Body of pancreas (tissue), 4 donors: ENCODE measurements around the gene UGGT1. TPM values are rescaled to one million over a fixed set of nuclear protein-coding genes. Genes with fewer than 3 reads are reported as not detected.
A peak's percentile ranks its signal among the peaks of the same experiment; 100 is the strongest.
"Not testable (repeated sequence)": the region's sequence is repeated elsewhere in the genome, so short reads cannot be mapped to it uniquely, and the experiment has no call there.

Source experiments
- ATAC-seq: fragments of 150-250 bp; one replicate; pipeline ENCODE4 v1.9.1; 2016
- DNase-seq, 4 donors: peaks; one replicate each; pipeline ENCODE4 v3.0.0-alpha.2; 2019
- H3K27ac ChIP-seq, 4 donors: fragments of 200-600 bp; sonication (generic); 1 replicate in 3 of 4; 2 replicates in 1 of 4; pipeline versions ENCODE4 v1.5.1 to v1.6.1; 2016 to 2019; ENCODE audit warnings: mild to moderate bottlenecking in 1 of 4, mixed read lengths in 1 of 4, moderate library complexity in 1 of 4
- H3K27me3 ChIP-seq, 2 donors: fragments of 200-600 bp; sonication (generic); one replicate each; pipeline ENCODE4 v1.6.0; 2016; ENCODE audit warnings: mild to moderate bottlenecking in 1 of 2
- H3K36me3 ChIP-seq, 2 donors: fragments of 200-600 bp; sonication (generic); replicated peaks in 1 of 2; 2 replicates each; pipeline ENCODE4 v1.5.1; 2016; ENCODE audit warnings: low read depth in 2 of 2; ENCODE audit not compliant: insufficient read depth in 1 of 2
- H3K4me1 ChIP-seq: fragments of 200-600 bp; sonication (generic); one replicate; pipeline ENCODE4 v1.6.0; 2016
- H3K4me3 ChIP-seq, 2 donors: fragments of 200-600 bp; sonication (generic); 1 replicate in 1 of 2; 2 replicates in 1 of 2; pipeline ENCODE4 v1.5.1; 2016 to 2019
- H3K9me3 ChIP-seq, 3 donors: fragments of 200-600 bp; sonication (generic); 1 replicate in 2 of 3; 2 replicates in 1 of 3; pipeline ENCODE4 v1.5.1; 2016
- CTCF ChIP-seq, 7 experiments: fragments of 450-650 bp in 4 of 7; fragments of 200-600 bp in 3 of 7; sonication (generic) in 3 of 7; IDR thresholded peaks; one replicate each; pipeline ENCODE4 v1.5.1; 2016 to 2019; ENCODE audit warnings: antibody characterized with exemption in 7 of 7
- POLR2A ChIP-seq, 3 donors: fragments of 450-650 bp; IDR thresholded peaks; one replicate each; pipeline ENCODE4 v1.6.1; 2016; ENCODE audit warnings: antibody characterized with exemption in 3 of 3, mild to moderate bottlenecking in 2 of 3
- WGBS, 2 donors: methylation state at CpG; one replicate each; pipeline ENCODE4 v1.1.5; 2017; 5-methylcytosine and 5-hydroxymethylcytosine counted together
- intact Hi-C: fragments of 100-400 bp; cut with DNase I; formaldehyde crosslinking; loops from one replicate; pipeline ENCODE4 v1.15.1; 2023
- total RNA-seq, 2 donors: library from RNA; depleted of rRNA; stranded (reverse); fragments of >200 nt; gene quantifications; one replicate each; pipeline ENCODE4 v1.1.0, GENCODE V29; 2016

UGGT1 gene
- total RNA-seq, 2 donors from 2014 or later: 38.2 to 42.0 TPM

- intact Hi-C loops: no loop called here
- H3K4me1 ChIP-seq: peaks cover 3% of the 10 kb centered on the region
- WGBS, 2 donors: 34 to 39% methylated on average over 4 of the region's 4 CpGs
- H3K27me3 ChIP-seq: no peaks in the 10 kb centered on the region
- no peak overlapping the region for H3K27ac ChIP-seq
- H3K4me3 ChIP-seq: no peak overlapping the region
- no peak for DNase-seq
- H3K36me3 ChIP-seq: peaks cover 14 to 32% of the 10 kb centered on the region in 2 donors
- no peak for ATAC-seq
- TF ChIP-seq CTCF (IDR thresholded peaks at IDR 0.05) (no peak), POLR2A (IDR thresholded peaks at IDR 0.05) (no peak)
- H3K9me3 ChIP-seq: no peaks in the 10 kb centered on the region
Observed at GRCh38 chr2:128169933-128170709, 79.1 kb downstream of the UGGT1 start.

GRCh38 chr2:128170776-128171175 is 79.8 kb downstream of the UGGT1 start:
- ATAC-seq (no peak), DNase-seq (no peak)
- TF ChIP-seq CTCF (IDR thresholded peaks at IDR 0.05) (no peak), POLR2A (IDR thresholded peaks at IDR 0.05) (no peak)
- Histone ChIP-seq H3K27ac (no peak overlapping the region), H3K4me3 (no peak overlapping the region), H3K9me3 (no peaks in the 10 kb centered on the region), H3K36me3 (peaks cover 16 to 32% of the 10 kb centered on the region in 2 donors), H3K27me3 (no peaks in the 10 kb centered on the region), H3K4me1 (peaks cover 3% of the 10 kb centered on the region)
- intact Hi-C loops: no loop called here
- 82 to 90% methylated on average over 6 of the region's 6 CpGs for WGBS, 2 donors

GRCh38 chr2:128172191-128172590 is 81.2 kb downstream of the UGGT1 start:
- Histone ChIP-seq H3K27ac (no peak overlapping the region), H3K9me3 (no peaks in the 10 kb centered on the region), H3K36me3 (peaks cover 22 to 31% of the 10 kb centered on the region in 2 donors), H3K4me3 (no peak overlapping the region), H3K27me3 (no peaks in the 10 kb centered on the region), H3K4me1 (peaks cover 3% of the 10 kb centered on the region)
- WGBS, 2 donors: 79% methylated on average over 5 of the region's 5 CpGs
- TF ChIP-seq CTCF (IDR thresholded peaks at IDR 0.05): peak in 3 of 7 experiments; percentile 9 to 25 (median 16)
- no peak for TF ChIP-seq POLR2A (IDR thresholded peaks at IDR 0.05)
- ATAC-seq (no peak), DNase-seq (no peak)
- intact Hi-C loops: no loop called here

- peaks cover 25 to 26% of the 10 kb centered on the region in 2 donors for H3K36me3 ChIP-seq
- H3K27me3 ChIP-seq, DNase-seq, H3K4me1 ChIP-seq, H3K4me3 ChIP-seq, intact Hi-C loops, H3K27ac ChIP-seq, H3K9me3 ChIP-seq, ATAC-seq: not testable (repeated sequence)
- WGBS, 2 donors: 86 to 88% methylated on average over 4 of the region's 4 CpGs
Observed at GRCh38 chr2:128174067-128174466, 83.1 kb downstream of the UGGT1 start.

GRCh38 chr2:128177315-128177714 is 86.3 kb downstream of the UGGT1 start:
- peaks cover 20 to 42% of the 10 kb centered on the region in 2 donors for H3K36me3 ChIP-seq

More at GRCh38 chr2:128177315-128177714, 86.3 kb downstream of the UGGT1 start:
- DNase-seq: no peak
- H3K27me3 ChIP-seq: no peaks in the 10 kb centered on the region
- no peak for TF ChIP-seq POLR2A (IDR thresholded peaks at IDR 0.05)
- no peak overlapping the region for H3K4me3 ChIP-seq
- no peak for ATAC-seq
- no peaks in the 10 kb centered on the region for H3K4me1 ChIP-seq
- no peaks in the 10 kb centered on the region for H3K9me3 ChIP-seq
- no peak overlapping the region for H3K27ac ChIP-seq
- WGBS, 2 donors: 91 to 97% methylated on average over 3 of the region's 3 CpGs
- intact Hi-C loops: no loop called here
